Keratinocyte (primary cell): ENCODE data around the gene SNX24. TPM values are rescaled to one million over a fixed set of nuclear protein-coding genes. Genes with fewer than 3 reads are reported as not detected.

ENCODE experiments used
- DNase-seq: peaks from one replicate; pipeline ENCODE4 v3.0.0-alpha.2; 2011; ENCODE audit warnings: low read depth, missing footprints, low spot score
- FAIRE-seq: peaks from 2 replicates; lab custom pipeline; 2011; peaks lifted over from hg19 to GRCh38; lab: Jason Lieb, UNC
- H2AFZ ChIP-seq: 2 replicates; pipeline ENCODE4 v1.6.0; 2012; ENCODE audit warnings: low read length, control low read depth, inconsistent platforms; ENCODE audit not compliant: control insufficient read depth
- H3K27ac ChIP-seq: 2 replicates; pipeline ENCODE4 v1.5.1; 2011; ENCODE audit warnings: low read length; ENCODE audit not compliant: control insufficient read depth, insufficient read depth
- H3K27me3 ChIP-seq: 3 replicates; pipeline ENCODE4 v1.6.0; 2011; ENCODE audit warnings: low read length; ENCODE audit not compliant: control insufficient read depth, insufficient read depth; ENCODE audit errors: extremely low read depth
- H3K36me3 ChIP-seq, 2 experiments: 2 replicates in 1 of 2; 3 replicates in 1 of 2; pipeline ENCODE4 v1.5.1; 2011; ENCODE audit warnings: low read length in 2 of 2, mild to moderate bottlenecking in 1 of 2; ENCODE audit not compliant: control insufficient read depth in 2 of 2, insufficient read depth in 2 of 2; ENCODE audit errors: extremely low read depth in 1 of 2
- H3K4me1 ChIP-seq: 3 replicates; pipeline ENCODE4 v1.5.1; 2011; ENCODE audit warnings: low read length; ENCODE audit not compliant: control insufficient read depth, insufficient read depth; ENCODE audit errors: extremely low read depth
- H3K4me2 ChIP-seq: 3 replicates; pipeline ENCODE4 v1.6.0; 2011; ENCODE audit warnings: low read depth, low read length; ENCODE audit not compliant: control insufficient read depth, insufficient read depth; ENCODE audit errors: extremely low read depth
- H3K4me3 ChIP-seq, 3 experiments: fragments of 200-600 bp in 1 of 3; sonication (generic) in 1 of 3; 2 replicates in 2 of 3; 3 replicates in 1 of 3; pipeline ENCODE4 v1.5.1; 2011 to 2016; ENCODE audit warnings: low read length in 3 of 3, mild to moderate bottlenecking in 3 of 3, control low read depth in 2 of 3, inconsistent platforms in 1 of 3, low read depth in 1 of 3, mixed read lengths in 1 of 3, mixed run types in 1 of 3, moderate library complexity in 1 of 3; ENCODE audit not compliant: control insufficient read depth in 2 of 3, insufficient read depth in 2 of 3; ENCODE audit errors: extremely low read depth in 1 of 3
- H3K79me2 ChIP-seq: 2 replicates; pipeline ENCODE4 v1.6.0; 2012; ENCODE audit warnings: low read length; ENCODE audit not compliant: control insufficient read depth, insufficient read depth
- H3K9ac ChIP-seq: 3 replicates; pipeline ENCODE4 v1.6.0; 2011; ENCODE audit warnings: low read length; ENCODE audit not compliant: control insufficient read depth, insufficient read depth; ENCODE audit errors: extremely low read depth
- H3K9me1 ChIP-seq: 3 replicates; pipeline ENCODE4 v1.6.0; 2011; ENCODE audit warnings: low read length; ENCODE audit not compliant: control insufficient read depth, insufficient read depth; ENCODE audit errors: extremely low read depth
- H3K9me3 ChIP-seq: 2 replicates; pipeline ENCODE4 v1.5.1; 2012; ENCODE audit warnings: low read depth, low read length; ENCODE audit not compliant: control insufficient read depth
- H4K20me1 ChIP-seq: 3 replicates; pipeline ENCODE4 v1.6.0; 2011; ENCODE audit warnings: low read length; ENCODE audit not compliant: control insufficient read depth, insufficient read depth; ENCODE audit errors: extremely low read depth
- EZH2 ChIP-seq: IDR thresholded peaks from one replicate; pipeline ENCODE4 v1.6.1; 2012; ENCODE audit warnings: inconsistent platforms, mild to moderate bottlenecking, low read length, moderate library complexity
- dilution Hi-C: fragments of 300-500 bp; cut with MboI; formaldehyde crosslinking; loops from one replicate; pipeline ENCODE4 v1.7.0; 2020; ENCODE audit warnings: low sequenced_read_pairs; ENCODE audit not compliant: extremely low pct_ligation_motif_present
- polyA plus RNA-seq, 5 experiments: library from polyadenylated mRNA; depleted of rRNA in 3 of 5; stranded (reverse) in 3 of 5; stranded (forward) in 1 of 5; unstranded in 1 of 5; fragments of >200 nt; gene quantifications; 1 replicate in 1 of 5; 2 replicates in 3 of 5; 3 replicates in 1 of 5; pipeline versions ENCODE4 v1.2.1 to v1.2.3, GENCODE V29; 2011 to 2012; ENCODE audit warnings: missing spikeins in 2 of 5, low read depth in 1 of 5, low replicate concordance in 1 of 5
- TF ChIP-seq, protein P1 (sequence below), 3 experiments: IDR thresholded peaks in 1 of 3; conservative IDR thresholded peaks in 1 of 3; optimal IDR thresholded peaks in 1 of 3; 2 replicates in 2 of 3; 3 replicates in 1 of 3; pipeline versions ENCODE3 to v1.5.1; 2011; ENCODE audit warnings: low read length in 3 of 3, mild to moderate bottlenecking in 3 of 3, moderate library complexity in 2 of 3, control low read depth in 1 of 3, inconsistent platforms in 1 of 3; ENCODE audit not compliant: insufficient read depth in 2 of 3; ENCODE audit errors: extremely low read depth in 1 of 3

SNX24 gene
- polyA plus RNA-seq, 1 donor (not counting 4 experiments of a cell fraction or from before 2014, with no cell fraction given), result 15.0 TPM

DNA sequence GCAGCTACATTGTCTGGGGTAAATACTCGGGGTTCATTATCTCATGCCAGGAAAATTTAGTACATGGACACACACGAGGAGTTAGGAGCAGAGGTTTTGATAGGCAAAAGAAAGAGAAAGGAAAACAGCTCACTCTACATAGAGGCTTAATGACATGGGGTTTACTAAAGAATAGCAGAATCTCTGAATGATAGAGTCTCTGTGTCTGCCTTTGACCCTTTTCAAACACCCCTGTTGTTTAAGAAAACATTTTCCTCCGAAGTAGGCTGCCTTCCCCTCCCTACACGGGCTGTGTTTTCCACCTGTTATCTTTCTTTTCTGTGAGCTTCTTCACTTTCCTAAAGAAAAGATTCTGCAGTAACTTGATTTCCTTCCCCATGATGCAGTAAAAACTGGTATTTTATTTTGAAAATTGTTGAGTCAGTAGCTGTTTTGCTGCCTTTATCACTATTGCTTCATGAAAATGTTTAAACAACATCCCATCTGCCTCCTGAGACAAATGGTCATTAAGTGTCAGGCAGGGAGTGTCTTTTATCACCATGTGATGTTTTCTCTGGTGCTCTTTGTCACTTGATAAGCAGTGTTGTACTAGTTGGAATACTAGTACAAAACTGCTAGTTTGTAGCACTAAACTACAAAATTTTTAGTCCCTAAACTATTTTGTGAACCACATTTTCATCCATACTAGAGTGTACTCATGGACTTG lies 114.5 kb downstream of the SNX24 start:
- Histone ChIP-seq H3K27ac (no peak overlapping the region), H3K9me3 (no peaks in the 10 kb centered on the region), H4K20me1 (no peaks in the 10 kb centered on the region), H3K27me3 (no peaks in the 10 kb centered on the region), H3K9ac (no peak overlapping the region), H3K4me3 (no peak overlapping the region), H2AFZ (no peak overlapping the region), H3K9me1 (no peaks in the 10 kb centered on the region), H3K79me2 (no peaks in the 10 kb centered on the region), H3K36me3 (no peaks in the 10 kb centered on the region), H3K4me1 (no peaks in the 10 kb centered on the region), H3K4me2 (no peak overlapping the region)
- FAIRE-seq (no peak), DNase-seq (no peak)
- dilution Hi-C loops, result no loop called here
- TF ChIP-seq, protein P1, sequence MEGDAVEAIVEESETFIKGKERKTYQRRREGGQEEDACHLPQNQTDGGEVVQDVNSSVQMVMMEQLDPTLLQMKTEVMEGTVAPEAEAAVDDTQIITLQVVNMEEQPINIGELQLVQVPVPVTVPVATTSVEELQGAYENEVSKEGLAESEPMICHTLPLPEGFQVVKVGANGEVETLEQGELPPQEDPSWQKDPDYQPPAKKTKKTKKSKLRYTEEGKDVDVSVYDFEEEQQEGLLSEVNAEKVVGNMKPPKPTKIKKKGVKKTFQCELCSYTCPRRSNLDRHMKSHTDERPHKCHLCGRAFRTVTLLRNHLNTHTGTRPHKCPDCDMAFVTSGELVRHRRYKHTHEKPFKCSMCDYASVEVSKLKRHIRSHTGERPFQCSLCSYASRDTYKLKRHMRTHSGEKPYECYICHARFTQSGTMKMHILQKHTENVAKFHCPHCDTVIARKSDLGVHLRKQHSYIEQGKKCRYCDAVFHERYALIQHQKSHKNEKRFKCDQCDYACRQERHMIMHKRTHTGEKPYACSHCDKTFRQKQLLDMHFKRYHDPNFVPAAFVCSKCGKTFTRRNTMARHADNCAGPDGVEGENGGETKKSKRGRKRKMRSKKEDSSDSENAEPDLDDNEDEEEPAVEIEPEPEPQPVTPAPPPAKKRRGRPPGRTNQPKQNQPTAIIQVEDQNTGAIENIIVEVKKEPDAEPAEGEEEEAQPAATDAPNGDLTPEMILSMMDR (optimal IDR thresholded peaks at IDR 0.05 in 1 of 3, IDR thresholded peaks at IDR 0.05 in 1 of 3, conservative IDR thresholded peaks at IDR 0.05 in 1 of 3; ENCODE audit: extremely low read depth in 1 of 3, insufficient read depth in 2 of 3, low read length in 3 of 3), result no peak
- TF ChIP-seq EZH2, result no peak

DNA sequence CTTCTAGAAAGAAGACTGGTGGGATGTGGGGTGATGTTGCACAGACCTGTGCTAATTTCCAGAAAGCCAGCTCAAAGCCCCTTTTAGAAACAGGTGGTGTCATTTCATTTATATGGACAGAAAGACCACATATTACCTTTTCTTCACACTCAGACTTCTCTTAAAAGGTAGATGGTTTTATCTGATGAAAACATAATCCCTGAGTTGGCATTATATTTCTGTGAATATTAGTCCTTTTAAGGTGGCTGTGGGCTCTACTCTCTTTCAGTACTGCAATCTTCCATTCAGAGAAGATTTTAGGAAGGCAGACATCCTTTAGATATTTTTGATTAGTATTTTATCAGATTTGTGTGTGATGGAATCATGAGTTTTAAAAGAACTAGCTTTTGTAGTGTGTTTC lies 117.9 kb downstream of the SNX24 start:
- Histone ChIP-seq H3K4me1 (no peaks in the 10 kb centered on the region), H3K9me1 (no peaks in the 10 kb centered on the region), H3K36me3 (no peaks in the 10 kb centered on the region), H2AFZ (no peak overlapping the region), H3K9me3 (no peaks in the 10 kb centered on the region), H3K4me3 (no peak overlapping the region), H3K27ac (no peak overlapping the region), H4K20me1 (no peaks in the 10 kb centered on the region), H3K79me2 (no peaks in the 10 kb centered on the region), H3K27me3 (no peaks in the 10 kb centered on the region), H3K9ac (no peak overlapping the region), H3K4me2 (no peak overlapping the region)
- dilution Hi-C loops, result no loop called here
- FAIRE-seq, result no peak
- no peak for DNase-seq
- TF ChIP-seq EZH2, result no peak
- TF ChIP-seq, protein P1 (optimal IDR thresholded peaks at IDR 0.05 in 1 of 3, IDR thresholded peaks at IDR 0.05 in 1 of 3, conservative IDR thresholded peaks at IDR 0.05 in 1 of 3; ENCODE audit: extremely low read depth in 1 of 3, insufficient read depth in 2 of 3, low read length in 3 of 3), result no peak
